Raji (cell line): ENCODE measurements around the gene SORCS1.

Experiments used
- POLR2A ChIP-seq: IDR thresholded peaks from 2 replicates; pipeline ENCODE4 v1.6.1; 2011; ENCODE audit warnings: low read depth, low read length, control low read depth; ENCODE audit not compliant: insufficient read depth

The SORCS1 gene

GRCh38 chr10:106711313-106711906 lies 453.1 kb downstream of the SORCS1 start:
- no peak for TF ChIP-seq POLR2A

DNA sequence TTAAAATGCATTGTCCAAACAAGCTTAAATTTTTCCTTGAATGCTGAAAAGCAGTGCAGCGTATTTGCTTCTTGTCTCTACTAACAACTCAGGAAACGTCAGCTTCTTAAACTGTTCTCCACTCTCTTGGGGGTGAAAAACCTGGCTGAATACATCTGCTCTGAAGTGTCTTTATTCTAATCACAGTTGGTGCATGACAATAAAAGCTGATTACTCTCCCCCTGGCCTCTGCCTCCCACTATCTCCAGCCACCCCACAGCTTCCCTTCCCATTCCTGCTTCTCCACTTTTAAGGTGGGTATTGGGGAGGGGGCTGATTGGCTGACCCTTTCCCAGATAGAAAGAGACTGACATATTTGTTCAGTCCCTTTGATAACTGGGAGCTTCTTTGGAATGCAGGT lies 456.0 kb downstream of the SORCS1 start:
- no peak for TF ChIP-seq POLR2A

DNA sequence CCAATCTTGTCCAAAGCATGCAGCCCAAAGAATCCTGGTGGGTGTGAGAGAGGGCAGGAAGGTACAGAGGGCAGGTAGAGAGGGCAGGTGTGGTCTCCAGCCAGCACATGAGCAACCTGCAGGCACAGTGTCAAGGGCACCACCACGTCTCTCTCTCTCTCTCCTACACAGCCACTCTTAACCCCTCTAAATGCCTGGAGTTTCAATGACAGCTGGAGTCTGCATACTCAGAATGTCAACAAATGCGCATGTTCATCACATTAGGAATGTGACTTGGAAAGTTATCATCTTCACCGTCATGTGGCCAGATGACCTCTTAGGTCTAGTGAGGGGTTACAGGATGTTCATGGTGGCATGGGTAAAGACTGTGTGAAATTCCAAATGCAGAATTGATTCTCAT lies 456.8 kb downstream of the SORCS1 start:
- TF ChIP-seq POLR2A, result no peak

DNA sequence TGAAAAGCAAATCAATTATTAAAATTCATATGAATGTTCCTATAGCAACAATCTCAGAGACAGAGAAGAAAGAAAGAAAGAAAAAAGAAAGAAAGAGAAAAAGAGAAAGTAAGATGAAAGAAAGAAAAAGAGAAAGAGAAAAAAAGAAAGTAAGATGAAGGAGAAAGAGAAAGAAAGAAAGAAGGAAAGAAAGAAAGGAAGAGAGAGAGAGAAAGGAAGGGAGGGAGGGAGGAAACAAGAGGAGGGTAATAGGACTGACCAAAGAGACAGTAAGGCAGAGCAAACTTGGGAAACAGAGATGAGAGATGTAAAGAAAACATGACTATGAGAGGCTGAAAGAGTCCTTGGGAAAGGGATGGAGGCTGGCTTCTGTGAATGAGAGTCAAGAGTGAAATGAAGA lies 458.4 kb downstream of the SORCS1 start:
- no peak for TF ChIP-seq POLR2A

GRCh38 chr10:106705681-106706100 lies 458.8 kb downstream of the SORCS1 start:
- no peak for TF ChIP-seq POLR2A

DNA sequence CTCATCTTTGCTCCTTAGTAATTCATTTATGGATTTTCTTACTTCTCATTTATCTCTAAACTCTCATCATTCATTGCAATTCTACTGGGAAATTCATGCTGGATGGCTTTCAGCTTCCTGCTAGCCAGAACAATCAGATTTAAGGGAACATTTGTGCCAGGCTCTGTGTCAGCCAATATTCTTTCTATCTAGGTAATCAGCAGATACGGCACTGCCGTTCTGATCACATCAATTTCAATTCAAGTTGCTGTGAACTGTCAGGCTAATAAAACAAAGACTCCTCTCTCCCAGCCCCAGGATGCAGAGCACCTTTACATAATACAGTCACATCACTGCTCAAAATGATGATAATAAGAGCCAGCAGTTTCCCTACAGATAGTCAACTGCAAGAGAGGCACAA lies 468.3 kb downstream of the SORCS1 start:
- TF ChIP-seq POLR2A, result no peak

DNA sequence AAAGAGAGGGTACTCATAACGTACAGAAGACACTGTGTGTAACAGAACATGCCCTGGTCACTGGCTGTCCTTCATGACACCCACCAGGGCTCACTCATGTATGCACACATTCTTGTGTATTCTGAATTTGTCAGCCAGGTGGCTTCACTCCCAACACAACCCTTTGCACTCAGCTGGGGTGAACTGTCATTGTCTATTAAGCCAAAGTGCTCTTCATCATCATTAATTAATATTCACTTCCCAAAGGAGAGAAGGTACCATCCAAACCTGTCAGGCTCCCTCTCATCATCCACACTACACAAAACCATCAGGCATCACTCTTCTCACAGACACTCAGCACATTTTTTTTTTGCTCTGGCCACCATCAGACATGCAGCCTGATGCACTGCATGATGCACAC lies 469.8 kb downstream of the SORCS1 start:
- TF ChIP-seq POLR2A, result no peak

DNA sequence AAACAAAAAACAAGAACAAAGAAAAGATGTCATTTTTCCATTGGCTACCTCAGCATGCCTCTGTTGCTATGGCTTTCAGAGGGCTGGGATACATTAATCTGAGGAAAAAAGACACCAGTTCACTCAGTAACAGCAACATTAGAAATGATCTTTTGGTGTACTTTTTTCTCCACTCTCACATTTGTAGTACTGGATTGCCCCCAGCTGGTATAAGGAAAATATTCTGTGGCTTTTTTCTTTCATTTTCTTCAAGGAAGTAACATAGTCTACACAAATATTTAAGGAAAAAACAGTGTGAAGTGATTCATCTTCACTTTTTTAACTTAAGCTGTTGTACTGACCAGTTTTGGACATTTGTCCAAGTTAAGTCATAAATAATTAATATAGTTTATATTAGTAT lies 482.3 kb downstream of the SORCS1 start:
- TF ChIP-seq POLR2A, result no peak

DNA sequence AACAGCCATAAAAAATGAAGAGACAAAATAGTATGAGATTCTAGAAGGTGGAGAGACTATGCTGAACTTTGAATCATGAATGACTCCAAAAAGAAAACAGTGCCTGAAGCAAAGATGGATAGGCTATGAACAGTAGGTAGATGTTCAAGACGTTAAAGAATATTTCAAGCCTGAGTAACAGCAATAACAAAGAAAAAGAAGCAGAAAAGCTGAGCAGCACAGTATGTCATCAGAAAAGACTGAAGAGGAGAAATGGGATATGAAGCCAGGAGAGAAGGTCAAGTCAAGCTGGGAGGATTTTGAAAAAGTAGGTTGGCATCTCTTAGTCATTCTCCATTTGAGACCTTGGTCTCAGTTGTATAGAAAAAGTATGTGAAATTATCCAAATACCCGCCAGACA lies 484.4 kb downstream of the SORCS1 start:
- no peak for TF ChIP-seq POLR2A

DNA sequence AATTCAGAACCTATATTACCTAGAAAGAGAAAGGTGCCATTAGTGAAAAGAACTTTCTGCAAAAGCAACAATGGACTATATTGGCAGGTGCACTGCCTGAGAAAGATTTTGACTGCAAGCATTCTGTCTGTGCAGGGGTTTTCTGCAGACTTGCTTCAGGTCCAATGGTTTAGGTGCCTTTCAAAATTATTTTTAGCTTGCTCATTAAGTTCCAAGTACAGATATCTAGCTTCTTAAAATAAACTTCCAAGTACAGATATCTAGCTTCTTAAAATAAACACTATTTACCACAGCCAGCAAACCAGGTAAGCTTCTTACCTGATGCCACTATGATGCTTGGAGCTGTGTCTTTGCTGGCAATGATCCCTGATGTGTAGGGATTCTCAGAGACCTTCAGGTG lies 485.2 kb downstream of the SORCS1 start:
- no peak for TF ChIP-seq POLR2A

DNA sequence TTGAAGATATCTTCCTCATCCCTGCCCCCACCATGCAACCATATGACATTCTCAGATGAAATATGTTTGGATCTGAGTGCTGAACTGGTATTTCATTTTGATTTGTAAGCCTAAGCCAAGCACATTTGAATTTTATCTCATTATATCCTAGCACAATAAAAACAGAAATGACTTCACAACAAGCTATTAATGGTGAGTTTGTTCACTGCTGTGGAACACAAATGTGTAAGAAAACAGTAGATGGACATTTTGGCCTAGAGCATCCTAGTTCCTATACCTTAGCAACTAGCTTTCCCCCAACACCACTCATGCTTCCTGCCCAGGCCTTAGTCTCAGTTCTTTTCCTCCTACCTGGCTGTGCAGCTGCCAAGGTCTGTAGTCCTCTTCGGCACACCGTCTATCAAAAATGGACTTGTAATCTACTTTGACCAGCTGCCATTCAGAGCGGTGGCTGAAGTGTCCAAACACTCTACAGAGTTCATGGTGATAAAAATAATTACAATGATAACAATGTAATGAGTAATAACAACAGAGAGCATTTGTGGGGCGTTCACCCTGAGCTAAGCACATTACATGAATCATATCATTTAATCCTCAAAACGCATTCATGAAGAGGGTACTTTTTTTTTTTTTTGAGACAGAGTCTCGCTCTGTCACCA lies 491.9 kb downstream of the SORCS1 start:
- no peak for TF ChIP-seq POLR2A

DNA sequence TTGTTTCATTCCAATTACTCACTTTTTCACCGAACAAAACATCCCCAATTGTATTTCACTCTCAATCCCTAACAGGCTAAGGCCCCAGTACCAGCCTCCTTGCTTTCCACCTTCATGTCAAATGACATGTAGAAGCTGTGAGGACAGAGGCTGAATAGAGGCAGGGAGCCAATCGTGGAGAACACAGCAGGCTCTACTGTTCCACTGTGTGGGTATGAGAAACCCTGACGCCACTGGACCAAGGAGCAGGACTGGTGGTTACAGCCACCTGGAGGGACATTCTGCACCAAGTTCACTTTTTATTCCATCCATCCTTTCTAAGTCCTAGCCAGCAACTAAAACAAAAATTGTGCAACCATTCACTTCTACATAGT lies 502.8 kb downstream of the SORCS1 start:
- TF ChIP-seq POLR2A, result no peak

- no peak for TF ChIP-seq POLR2A
Observed at GRCh38 chr10:106661133-106661766, 503.3 kb downstream of the SORCS1 start.

DNA sequence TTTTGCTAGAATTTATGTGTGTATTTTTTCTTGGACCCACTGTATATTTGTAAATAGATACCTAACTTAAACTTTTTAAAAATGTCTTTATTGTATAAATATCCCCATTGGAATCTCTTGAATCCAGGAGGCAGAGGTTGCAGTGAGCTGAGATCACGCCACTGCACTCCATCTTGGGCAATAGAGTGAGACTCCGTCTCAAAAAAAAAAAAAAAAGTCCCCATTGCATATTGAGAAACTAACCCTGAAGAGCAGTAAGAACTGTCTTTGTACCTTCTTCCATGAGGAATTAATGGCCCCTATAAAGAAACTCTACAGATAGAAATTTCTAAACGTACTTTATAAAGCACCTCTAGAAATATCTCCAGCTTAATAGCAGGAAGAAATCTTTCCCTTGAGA lies 504.0 kb downstream of the SORCS1 start:
- no peak for TF ChIP-seq POLR2A

GRCh38 chr10:106655636-106656035 lies 508.9 kb downstream of the SORCS1 start:
- TF ChIP-seq POLR2A, result no peak

- no peak for TF ChIP-seq POLR2A
Observed at GRCh38 chr10:106655165-106655564, 509.3 kb downstream of the SORCS1 start.
